Activated CD4-positive, alpha-beta memory T cell treated with anti-CD3 and anti-CD28 coated beads for 36 hours (primary cell): ENCODE results near the gene EIF2A. TPM values are rescaled to one million over a fixed set of nuclear protein-coding genes. Genes with fewer than 3 reads are reported as not detected.

Source experiments
- CTCF ChIA-PET: fragments of 350-600 bp; sonication (Branson Sonifier 250); formaldehyde crosslinking; loops from one replicate; lab custom pipeline; 2021; ENCODE audit warnings: antibody characterized with exemption, inconsistent platforms; lab: Charles Lee
- POLR2A ChIA-PET: fragments of 350-600 bp; sonication (Branson Sonifier 250); formaldehyde crosslinking; loops from one replicate; lab custom pipeline; 2021; ENCODE audit warnings: antibody characterized with exemption; lab: Charles Lee
- DNase-seq: peaks from one replicate; pipeline ENCODE4 v3.0.0-alpha.2; 2020
- H3K27ac Mint-ChIP-seq: one replicate; pipeline ENCODE4 v1.8.0; 2021; ENCODE audit warnings: mixed read lengths
- H3K27me3 Mint-ChIP-seq: one replicate; pipeline ENCODE4 v1.8.0; 2021; ENCODE audit warnings: mixed read lengths
- H3K36me3 Mint-ChIP-seq: one replicate; pipeline ENCODE4 v1.8.0; 2021; ENCODE audit warnings: mixed read lengths
- H3K4me1 Mint-ChIP-seq: one replicate; pipeline ENCODE4 v1.8.0; 2021; ENCODE audit warnings: low read depth, mixed read lengths
- H3K4me3 Mint-ChIP-seq: one replicate; pipeline ENCODE4 v1.8.0; 2021; ENCODE audit warnings: mild to moderate bottlenecking, mixed read lengths
- H3K9me3 Mint-ChIP-seq: one replicate; pipeline ENCODE4 v1.8.0; 2021; ENCODE audit warnings: mixed read lengths
- intact Hi-C: fragments of 100-400 bp; cut with micrococcal nuclease; formaldehyde crosslinking; loops from one replicate; pipeline ENCODE4 v1.15.1; 2023
- total RNA-seq, 2 experiments: library from RNA; stranded (reverse); gene quantifications; one replicate each; pipeline ENCODE4 v1.2.3, GENCODE V29; 2021

The EIF2A gene
- total RNA-seq, 2 experiments from 2014 or later: 131 to 137 TPM

DNA sequence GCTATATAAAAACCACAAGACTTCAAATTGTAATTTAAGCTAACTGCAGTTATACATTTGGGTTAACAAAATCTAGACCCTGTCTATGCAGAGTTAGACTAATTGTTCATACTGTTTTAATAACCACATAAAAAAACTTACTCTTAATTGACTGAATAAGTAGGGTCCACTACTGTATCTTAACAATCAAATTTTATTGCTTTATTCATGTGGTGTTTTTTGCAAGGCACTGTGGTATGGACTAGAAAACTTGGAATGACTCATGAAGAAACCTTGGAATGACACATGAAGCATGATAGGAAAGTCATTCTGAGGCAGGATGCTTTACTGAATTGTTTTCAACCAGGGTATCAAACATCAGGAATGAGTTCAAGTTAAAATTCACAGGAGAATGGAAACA, 2.5 kb upstream of the EIF2A start:
- peaks cover 50% of the 10 kb centered on the region for H3K4me1 Mint-ChIP-seq
- no peak for DNase-seq
- ChIA-PET CTCF (interaction anchor here (0.5 to 2.0 kb wide), 5 partner anchors 16 to 220 kb away, joined by 3 to 6 read pairs (median 3); partner anchors contain the start of gene SELENOT), POLR2A (interaction anchor here (1.2 to 4.8 kb wide), 5 partner anchors 59 to 222 kb away, joined by 3 to 74 read pairs (median 5); partner anchors contain the start of genes SELENOT, SIAH2 and TSC22D2)
- H3K27ac Mint-ChIP-seq: peak overlapping the region; percentile 73
- intact Hi-C loops: loop anchor here (10.0 kb wide), 1 partner anchor 741 kb away; no protein-coding TSS in a partner anchor
- no peaks in the 10 kb centered on the region for H3K27me3 Mint-ChIP-seq
- H3K36me3 Mint-ChIP-seq: peaks cover 39% of the 10 kb centered on the region
- peak overlapping the region; percentile 99 for H3K4me3 Mint-ChIP-seq
- H3K9me3 Mint-ChIP-seq: no peaks in the 10 kb centered on the region

DNA sequence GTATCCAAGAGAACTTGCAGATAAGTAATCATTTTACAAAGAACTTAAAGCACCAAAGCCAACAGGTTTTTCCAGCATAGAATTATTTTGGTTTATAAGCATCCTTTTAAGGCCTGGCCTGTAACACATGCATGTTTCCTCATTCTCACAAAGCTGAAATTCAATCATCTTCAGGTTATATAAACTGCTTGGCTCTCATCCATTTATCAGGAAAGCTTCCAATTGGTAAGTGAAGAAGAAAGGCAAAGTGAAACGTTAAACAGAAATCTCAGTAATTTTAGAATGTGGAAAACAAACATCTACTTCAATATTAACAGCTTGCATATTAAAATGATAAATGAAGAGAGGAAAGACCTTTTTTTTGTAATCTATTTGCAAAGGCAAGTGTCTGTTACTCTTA, 1.9 kb upstream of the EIF2A start:
- Mint-ChIP-seq H3K9me3 (no peaks in the 10 kb centered on the region), H3K4me1 (peaks cover 53% of the 10 kb centered on the region), H3K27ac (peak overlapping the region; percentile 73), H3K4me3 (peak overlapping the region; percentile 99), H3K27me3 (no peaks in the 10 kb centered on the region), H3K36me3 (peaks cover 43% of the 10 kb centered on the region)
- DNase-seq: no peak
- intact Hi-C loops: loop anchor here (5.0 to 10.0 kb wide), 4 partner anchors 138 to 740 kb away; partner anchors contain the start of gene MED12L
- CTCF ChIA-PET: interaction anchor here (0.9 to 2.0 kb wide), 5 partner anchors 58 to 220 kb away, joined by 3 to 6 read pairs (median 4); partner anchors contain the start of gene SELENOT
- POLR2A ChIA-PET: interaction anchor here (1.2 to 4.8 kb wide), 7 partner anchors 58 to 221 kb away, joined by 3 to 74 read pairs (median 5); partner anchors contain the start of genes SELENOT, SIAH2 and TSC22D2

DNA sequence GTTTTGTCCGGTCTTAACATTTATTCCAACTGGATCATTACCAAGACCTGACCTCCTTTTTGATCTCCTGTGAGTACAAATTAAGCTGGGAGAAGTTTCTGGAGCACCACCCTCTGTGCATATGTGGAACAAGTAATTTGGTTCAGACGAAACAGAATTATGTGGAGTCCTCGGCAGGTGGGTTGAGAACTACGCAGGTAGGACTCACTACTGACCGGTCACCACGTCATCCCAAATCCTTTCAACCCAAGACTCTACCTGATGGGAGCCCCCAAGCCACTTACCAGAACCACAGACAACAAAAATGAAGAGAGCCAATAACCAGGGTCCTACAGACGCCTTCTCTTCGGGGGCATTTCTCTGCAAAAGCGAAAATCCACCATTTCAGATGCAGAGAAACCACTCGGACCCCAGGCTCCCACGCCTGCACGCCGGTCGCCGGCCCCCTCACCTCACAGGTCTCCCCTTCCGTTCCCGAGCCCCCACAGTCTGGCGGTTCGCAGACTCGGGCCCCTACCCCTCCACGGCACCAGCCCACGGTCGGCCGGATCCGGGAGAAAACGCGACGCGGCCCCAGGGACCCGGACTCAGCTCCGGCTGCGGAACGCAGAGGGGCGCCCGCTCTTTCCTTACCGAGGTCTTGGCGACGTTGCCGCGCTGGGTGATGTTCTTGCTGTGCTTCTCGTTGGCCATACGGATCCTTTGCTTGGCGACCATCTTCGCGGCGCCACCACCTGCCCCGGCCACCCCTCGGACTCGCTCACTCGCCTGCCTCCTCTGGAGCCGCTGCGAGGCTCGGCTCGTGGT, 965 bp upstream of the EIF2A start:
- Mint-ChIP-seq H3K4me3 (peak overlapping the region; percentile 99), H3K36me3 (peaks cover 46% of the 10 kb centered on the region), H3K4me1 (peaks cover 56% of the 10 kb centered on the region), H3K27ac (peak overlapping the region; percentile 96), H3K9me3 (no peaks in the 10 kb centered on the region), H3K27me3 (no peaks in the 10 kb centered on the region)
- peak; percentile 59 for DNase-seq
- ChIA-PET CTCF (interaction anchor here (0.7 to 2.0 kb wide), 6 partner anchors 17 to 219 kb away, joined by 3 to 6 read pairs (median 4); partner anchors contain the start of gene SELENOT), POLR2A (interaction anchor here (0.6 to 4.8 kb wide), 6 partner anchors 57 to 1686 kb away, joined by 4 to 74 read pairs (median 8); partner anchors contain the start of genes SELENOT, SIAH2 and TSC22D2)
- intact Hi-C loops: loop anchor here (1.0 to 10.0 kb wide), 13 partner anchors 37 to 739 kb away; partner anchors contain the start of genes ERICH6, MED12L, PFN2 and SELENOT

DNA sequence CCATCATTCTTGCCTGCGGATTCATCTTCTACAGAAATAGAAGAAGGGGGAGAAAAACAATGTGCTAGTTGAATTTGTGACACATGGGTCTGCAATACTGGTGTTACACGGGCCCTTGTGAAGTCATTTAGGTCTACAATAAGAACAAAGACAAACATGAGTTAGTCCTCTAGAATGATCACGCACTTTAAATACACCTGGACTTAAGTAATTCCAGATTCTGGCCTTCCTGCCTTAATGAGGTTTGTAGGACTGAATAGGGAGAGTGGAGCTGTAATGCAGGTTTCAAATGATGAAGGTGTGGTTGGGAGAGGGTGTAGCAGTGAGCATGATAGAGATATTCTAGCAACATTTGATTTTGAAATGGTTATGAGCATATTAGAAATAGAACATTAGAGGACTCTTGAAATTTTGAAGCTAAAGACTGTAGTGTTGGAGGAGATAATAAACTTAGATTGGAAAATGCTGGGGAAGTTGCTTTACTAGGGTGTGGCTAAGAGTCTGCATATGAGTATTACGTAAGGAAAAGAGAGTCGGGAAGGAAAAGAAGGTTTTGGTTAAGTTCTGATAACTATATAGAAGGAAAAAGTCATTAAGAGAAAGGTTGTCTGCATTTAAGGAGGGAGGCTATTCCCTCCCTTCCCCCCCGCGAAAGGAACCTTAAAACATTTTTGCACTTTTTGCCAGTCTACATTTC, 606 bp downstream of the EIF2A start:
- peak overlapping the region; percentile 99 for H3K4me3 Mint-ChIP-seq
- POLR2A ChIA-PET: interaction anchor here (1.7 to 4.8 kb wide), 4 partner anchors 55 to 215 kb away, joined by 8 to 74 read pairs (median 17); partner anchors contain the start of genes SELENOT, SIAH2 and TSC22D2
- peak overlapping the region; percentile 96 for H3K27ac Mint-ChIP-seq
- intact Hi-C loops: loop anchor here (2.0 to 10.0 kb wide), 6 partner anchors 36 to 738 kb away; partner anchors contain the start of gene MED12L
- CTCF ChIA-PET: interaction anchor here (1.5 to 1.6 kb wide), 2 partner anchors 19 to 137 kb away, joined by 4 read pairs; no protein-coding TSS in a partner anchor
- peaks cover 50% of the 10 kb centered on the region for H3K4me1 Mint-ChIP-seq
- DNase-seq: no peak
- H3K9me3 Mint-ChIP-seq: no peaks in the 10 kb centered on the region
- peaks cover 40% of the 10 kb centered on the region for H3K36me3 Mint-ChIP-seq
- no peaks in the 10 kb centered on the region for H3K27me3 Mint-ChIP-seq

DNA sequence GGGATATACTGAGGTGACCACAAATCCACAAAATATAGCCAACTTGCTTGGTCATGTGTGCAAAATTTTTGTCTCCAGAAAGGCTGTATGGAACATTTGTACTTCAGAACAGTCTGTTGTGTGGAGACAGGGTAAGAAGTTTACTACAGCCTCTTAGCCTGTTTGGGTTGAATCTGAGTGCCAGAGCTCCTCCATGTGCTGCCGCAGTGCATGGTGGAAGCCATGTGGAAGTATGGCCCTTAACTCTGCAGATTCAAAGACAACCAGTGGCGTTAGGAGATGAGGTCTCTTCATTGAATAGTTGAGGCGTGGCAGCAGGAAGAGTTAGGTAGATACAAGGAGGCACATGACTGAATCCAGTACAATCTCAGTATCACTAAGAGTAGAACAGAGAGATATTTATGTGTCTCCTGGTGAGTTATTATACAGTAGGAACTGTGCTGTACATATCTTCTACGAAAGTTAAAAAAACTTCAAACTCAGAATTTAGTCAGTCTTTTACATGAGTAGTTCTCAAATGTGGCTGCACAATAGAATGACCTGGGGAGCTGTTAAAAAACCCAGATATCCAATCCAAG, 9.4 kb downstream of the EIF2A start:
- CTCF ChIA-PET: interaction anchor here (0.5 to 0.6 kb wide), 2 partner anchors 279 to 601 kb away, joined by 3 read pairs; no protein-coding TSS in a partner anchor
- Mint-ChIP-seq H3K27me3 (no peaks in the 10 kb centered on the region), H3K4me1 (peaks cover 32% of the 10 kb centered on the region), H3K9me3 (no peaks in the 10 kb centered on the region), H3K4me3 (no peak overlapping the region), H3K27ac (peak overlapping the region; percentile 36), H3K36me3 (peaks cover 43% of the 10 kb centered on the region)
- intact Hi-C loops: no loop called here
- POLR2A ChIA-PET: no interaction called here
- no peak for DNase-seq

DNA sequence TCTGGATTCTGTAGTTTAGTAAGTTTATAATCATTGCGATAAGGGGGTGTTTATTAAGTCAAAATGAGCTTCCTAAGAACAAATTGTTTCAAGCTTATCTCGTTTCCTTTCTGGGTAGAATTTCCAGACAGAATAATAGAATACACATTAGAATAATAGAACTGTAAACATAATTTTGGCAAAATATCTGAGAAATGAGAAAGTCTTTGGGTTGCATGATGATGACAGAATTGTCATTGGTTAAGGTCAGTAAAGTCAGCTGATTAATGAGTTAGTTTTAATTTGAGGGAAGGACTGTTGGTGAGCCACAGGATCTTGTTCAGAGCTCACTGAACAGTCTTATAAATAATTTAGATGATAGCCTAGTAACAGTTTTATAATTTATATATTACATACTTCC, 10.2 kb downstream of the EIF2A start:
- intact Hi-C loops: no loop called here
- peaks cover 43% of the 10 kb centered on the region for H3K36me3 Mint-ChIP-seq
- H3K27me3 Mint-ChIP-seq: no peaks in the 10 kb centered on the region
- no peak overlapping the region for H3K27ac Mint-ChIP-seq
- H3K9me3 Mint-ChIP-seq: no peaks in the 10 kb centered on the region
- ChIA-PET POLR2A (no interaction called here), CTCF (interaction anchor here (0.5 to 0.9 kb wide), 2 partner anchors 231 to 278 kb away, joined by 3 read pairs; no protein-coding TSS in a partner anchor)
- H3K4me3 Mint-ChIP-seq: no peak overlapping the region
- no peak for DNase-seq
- H3K4me1 Mint-ChIP-seq: peaks cover 30% of the 10 kb centered on the region

DNA sequence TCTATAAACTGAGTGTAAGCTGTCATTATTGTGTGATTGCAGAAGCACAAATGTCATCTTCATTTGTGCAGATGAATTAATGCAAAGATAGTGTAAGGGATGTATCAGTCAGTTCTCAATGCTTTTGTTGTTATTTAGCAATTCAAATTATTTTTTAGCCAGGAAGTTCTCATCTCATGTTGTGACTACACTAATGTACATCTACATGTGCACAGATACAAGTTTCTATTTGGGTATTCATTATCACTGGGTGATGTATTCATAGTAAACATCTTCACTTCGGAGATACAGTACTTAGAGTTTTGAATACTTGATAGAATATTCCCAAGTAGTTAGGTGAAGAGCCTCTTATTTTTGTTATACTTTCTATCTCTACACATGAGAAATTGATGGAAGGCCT, 11.1 kb downstream of the EIF2A start:
- Mint-ChIP-seq H3K36me3 (peaks cover 41% of the 10 kb centered on the region), H3K27ac (no peak overlapping the region), H3K4me1 (peaks cover 27% of the 10 kb centered on the region), H3K27me3 (no peaks in the 10 kb centered on the region), H3K9me3 (no peaks in the 10 kb centered on the region), H3K4me3 (no peak overlapping the region)
- CTCF ChIA-PET: interaction anchor here (0.7 kb wide), 1 partner anchor 62 kb away, joined by 4 read pairs; no protein-coding TSS in a partner anchor
- intact Hi-C loops: no loop called here
- POLR2A ChIA-PET: no interaction called here
- no peak for DNase-seq

DNA sequence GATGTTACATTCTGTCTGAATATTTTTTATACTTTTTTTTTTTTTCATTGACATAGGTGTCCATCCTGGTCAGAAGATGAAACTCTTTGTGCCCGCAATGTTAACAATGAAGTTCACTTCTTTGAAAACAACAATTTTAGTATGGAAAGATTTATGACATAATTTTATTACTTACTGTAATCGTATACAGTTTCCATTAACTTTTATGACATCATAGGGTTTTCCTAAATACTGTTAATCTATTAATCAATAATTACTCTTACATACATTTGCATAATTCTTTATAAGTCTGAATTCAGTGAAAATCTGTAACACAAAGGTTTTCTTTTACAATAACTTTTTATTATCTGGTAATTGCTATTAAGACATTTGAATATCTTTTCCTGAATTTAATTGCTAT, 17.7 kb downstream of the EIF2A start:
- intact Hi-C loops: no loop called here
- H3K4me3 Mint-ChIP-seq: no peak overlapping the region
- no peaks in the 10 kb centered on the region for H3K9me3 Mint-ChIP-seq
- ChIA-PET POLR2A (no interaction called here), CTCF (no interaction called here)
- H3K27me3 Mint-ChIP-seq: no peaks in the 10 kb centered on the region
- peaks cover 16% of the 10 kb centered on the region for H3K36me3 Mint-ChIP-seq
- H3K4me1 Mint-ChIP-seq: no peaks in the 10 kb centered on the region
- DNase-seq: no peak
- no peak overlapping the region for H3K27ac Mint-ChIP-seq

DNA sequence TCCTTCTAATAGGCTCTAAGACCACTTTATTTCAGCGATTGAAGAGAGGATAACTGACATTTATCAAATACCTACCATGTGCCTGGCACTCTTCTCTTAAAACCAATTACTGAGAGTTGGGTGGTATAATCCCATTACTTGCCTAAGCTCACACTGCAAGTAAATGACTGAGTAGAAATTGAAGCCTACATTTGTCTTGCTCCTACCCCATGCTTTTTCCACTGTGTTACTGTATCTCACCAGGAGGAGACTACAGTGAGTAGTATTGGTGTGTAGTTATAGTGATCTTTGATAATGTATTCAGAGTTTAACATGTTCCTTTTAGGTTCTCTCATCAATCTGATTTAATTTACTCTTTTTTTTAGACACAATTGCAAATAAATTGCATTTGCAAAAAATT, 20.7 kb downstream of the EIF2A start:
- Mint-ChIP-seq H3K4me1 (no peaks in the 10 kb centered on the region), H3K36me3 (peaks cover 25% of the 10 kb centered on the region), H3K27ac (no peak overlapping the region), H3K27me3 (no peaks in the 10 kb centered on the region), H3K9me3 (no peaks in the 10 kb centered on the region), H3K4me3 (no peak overlapping the region)
- intact Hi-C loops: no loop called here
- CTCF ChIA-PET: interaction anchor here (1.8 kb wide), 1 partner anchor 154 kb away, joined by 5 read pairs; no protein-coding TSS in a partner anchor
- no peak for DNase-seq
- POLR2A ChIA-PET: no interaction called here

DNA sequence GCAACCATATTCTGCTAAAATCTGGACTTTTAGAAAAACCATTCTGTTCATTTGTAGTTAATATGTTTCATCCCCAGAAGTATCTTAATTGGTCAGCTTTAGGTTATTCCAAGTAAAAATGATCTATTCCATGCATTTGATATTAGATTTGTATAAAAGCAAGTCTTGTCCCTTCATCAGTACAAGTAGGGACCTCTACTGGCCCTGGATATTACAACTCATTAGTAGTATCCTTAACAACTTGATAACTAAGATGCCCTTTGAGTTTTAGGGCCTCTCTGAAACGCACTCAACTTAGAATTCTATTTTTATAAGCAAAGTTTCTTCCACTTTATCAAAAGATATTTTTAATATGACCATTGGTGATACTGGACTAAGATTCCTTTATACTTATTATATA, 31.3 kb downstream of the EIF2A start:
- no peaks in the 10 kb centered on the region for H3K9me3 Mint-ChIP-seq
- H3K36me3 Mint-ChIP-seq: peaks cover 37% of the 10 kb centered on the region

DNA sequence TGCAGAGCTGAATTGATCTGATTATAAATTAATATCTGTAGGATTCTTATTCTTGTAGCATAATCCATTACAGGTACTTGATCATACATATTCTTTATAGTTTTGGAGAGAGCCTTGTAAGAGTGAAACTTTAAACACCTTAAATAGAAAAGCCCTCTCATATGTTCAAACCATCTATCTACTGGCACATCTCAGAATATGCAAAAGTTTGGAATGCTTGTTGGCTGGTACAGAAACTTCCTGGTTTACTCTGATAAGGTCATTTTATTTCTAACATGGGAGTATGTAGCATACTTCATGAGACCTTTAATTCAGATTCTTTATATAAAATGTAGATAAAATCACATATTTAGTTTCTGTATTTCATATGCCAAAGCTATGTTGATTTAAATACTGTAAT, 34.6 kb downstream of the EIF2A start:
- Mint-ChIP-seq H3K27ac (no peak overlapping the region), H3K36me3 (peaks cover 50% of the 10 kb centered on the region), H3K4me1 (peaks cover 16% of the 10 kb centered on the region), H3K4me3 (no peak overlapping the region), H3K9me3 (no peaks in the 10 kb centered on the region), H3K27me3 (no peaks in the 10 kb centered on the region)
- CTCF ChIA-PET: interaction anchor here (0.6 kb wide), 1 partner anchor 32 kb away, joined by 3 read pairs; no protein-coding TSS in a partner anchor
- POLR2A ChIA-PET: interaction anchor here (1.1 kb wide), 1 partner anchor 22 kb away, joined by 3 read pairs; the partner anchor contains the start of gene SELENOT
- intact Hi-C loops: no loop called here
- DNase-seq: no peak

More for the DNA sequence above, 31.3 kb downstream of the EIF2A start:
- intact Hi-C loops: no loop called here
- no peak overlapping the region for H3K27ac Mint-ChIP-seq
- POLR2A ChIA-PET: interaction anchor here (1.5 kb wide), 1 partner anchor 25 kb away, joined by 4 read pairs; the partner anchor contains the start of gene SELENOT
- H3K4me1 Mint-ChIP-seq: peaks cover 20% of the 10 kb centered on the region
- no peaks in the 10 kb centered on the region for H3K27me3 Mint-ChIP-seq
- CTCF ChIA-PET: interaction anchor here (0.7 kb wide), 1 partner anchor 71 kb away, joined by 3 read pairs; no protein-coding TSS in a partner anchor
- DNase-seq: no peak
- no peak overlapping the region for H3K4me3 Mint-ChIP-seq
